Ishikawa (cell line): ENCODE data around the gene PLA2G4D.

Experiments used
- CEBPB ChIP-seq: IDR thresholded peaks from 2 replicates; pipeline ENCODE4 v1.6.1; 2012
- CREB1 ChIP-seq: IDR thresholded peaks from 2 replicates; pipeline ENCODE4 v1.6.1; 2012; ENCODE audit warnings: low read depth
- EGR1 ChIP-seq: IDR thresholded peaks from 2 replicates; pipeline ENCODE4 v1.6.1; 2012
- EP300 ChIP-seq: IDR thresholded peaks from 2 replicates; pipeline ENCODE4 v1.6.1; 2012; ENCODE audit warnings: borderline replicate concordance
- FOXM1 ChIP-seq: IDR thresholded peaks from 2 replicates; pipeline ENCODE4 v1.6.1; 2012; ENCODE audit warnings: low read depth, borderline replicate concordance
- MAX ChIP-seq: IDR thresholded peaks from 2 replicates; pipeline ENCODE4 v1.6.1; 2012
- NFIC ChIP-seq: IDR thresholded peaks from 2 replicates; pipeline ENCODE4 v1.6.1; 2012
- RAD21 ChIP-seq: IDR thresholded peaks from 2 replicates; pipeline ENCODE4 v1.6.1; 2012; ENCODE audit warnings: low read depth
- REST ChIP-seq: IDR thresholded peaks from 2 replicates; pipeline ENCODE4 v1.6.1; 2012; ENCODE audit warnings: low read depth, mild to moderate bottlenecking
- TAF1 ChIP-seq: IDR thresholded peaks from 2 replicates; pipeline ENCODE4 v1.6.1; 2012; ENCODE audit warnings: low read depth, mild to moderate bottlenecking
- TCF12 ChIP-seq: IDR thresholded peaks from 2 replicates; pipeline ENCODE4 v1.6.1; 2012; ENCODE audit warnings: low read depth
- TEAD4 ChIP-seq: IDR thresholded peaks from 2 replicates; pipeline ENCODE4 v1.6.1; 2012
- USF1 ChIP-seq: IDR thresholded peaks from 2 replicates; pipeline ENCODE4 v1.6.1; 2012
- YY1 ChIP-seq: IDR thresholded peaks from 2 replicates; pipeline ENCODE4 v1.6.1; 2012; ENCODE audit warnings: low read depth
- ZBTB7A ChIP-seq: IDR thresholded peaks from 2 replicates; pipeline ENCODE4 v1.6.1; 2012; ENCODE audit warnings: low read depth

PLA2G4D gene

GRCh38 chr15:42084465-42085235 lies 9.7 kb downstream of the PLA2G4D start:
- no peak for TF ChIP-seq USF1
- 0 out of 2 replicates have a peak, but pooled peaks have one; percentile 10 for TF ChIP-seq TEAD4
- peak; percentile 87 for TF ChIP-seq RAD21
- TF ChIP-seq CEBPB: no peak

DNA sequence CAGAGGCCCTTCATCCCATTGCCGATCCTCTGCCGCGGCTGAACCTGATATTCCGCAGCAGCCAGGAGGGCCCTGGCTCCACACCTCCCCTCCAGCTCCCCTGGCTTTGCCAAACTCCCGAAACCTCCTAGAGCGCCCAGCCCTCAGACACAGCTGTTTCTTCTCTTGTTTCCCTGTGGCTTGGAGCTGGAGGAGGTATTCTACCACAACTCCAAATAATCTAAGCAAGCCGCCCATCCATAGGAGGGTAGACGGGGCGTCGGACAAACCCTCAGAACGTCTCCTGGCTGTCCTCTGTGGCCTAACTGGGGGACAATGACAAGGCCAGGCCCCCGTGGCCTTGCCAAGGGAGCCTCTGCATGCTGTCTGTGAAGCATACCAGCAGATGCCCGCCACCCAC lies 10.4 kb downstream of the PLA2G4D start:
- TF ChIP-seq FOXM1: no peak
- no peak for TF ChIP-seq TCF12
- no peak for TF ChIP-seq EGR1
- no peak for TF ChIP-seq YY1
- TF ChIP-seq CREB1: no peak
- TF ChIP-seq ZBTB7A: no peak

DNA sequence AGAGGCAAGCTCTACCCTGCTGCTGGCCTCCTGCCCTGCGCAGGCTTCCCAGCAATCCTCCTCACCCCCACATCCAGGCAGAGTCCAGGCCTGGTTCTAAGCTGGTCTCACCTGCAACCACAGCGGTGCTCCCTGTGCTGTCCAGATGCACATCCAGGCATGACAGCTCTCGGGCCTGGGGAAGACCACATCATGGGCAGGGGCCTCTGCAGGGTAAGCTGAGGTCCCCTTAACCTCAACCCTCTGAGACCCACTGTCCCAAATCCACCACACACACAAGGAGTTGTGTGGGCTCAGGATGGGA lies 10.8 kb downstream of the PLA2G4D start:
- TF ChIP-seq EP300 (no peak), FOXM1 (no peak), NFIC (no peak), EGR1 (no peak), ZBTB7A (no peak), CEBPB (no peak), YY1 (no peak), TEAD4 (no peak)

GRCh38 chr15:42082823-42083604 lies 11.3 kb downstream of the PLA2G4D start:
- TF ChIP-seq MAX: no peak
- TF ChIP-seq CEBPB: no peak
- TF ChIP-seq EGR1: no peak
- no peak for TF ChIP-seq TEAD4
- TF ChIP-seq EP300: no peak
- TF ChIP-seq TAF1: no peak
- TF ChIP-seq REST: no peak
- TF ChIP-seq ZBTB7A: no peak
- no peak for TF ChIP-seq TCF12
- TF ChIP-seq RAD21: no peak
- TF ChIP-seq NFIC: no peak
- TF ChIP-seq YY1: no peak

DNA sequence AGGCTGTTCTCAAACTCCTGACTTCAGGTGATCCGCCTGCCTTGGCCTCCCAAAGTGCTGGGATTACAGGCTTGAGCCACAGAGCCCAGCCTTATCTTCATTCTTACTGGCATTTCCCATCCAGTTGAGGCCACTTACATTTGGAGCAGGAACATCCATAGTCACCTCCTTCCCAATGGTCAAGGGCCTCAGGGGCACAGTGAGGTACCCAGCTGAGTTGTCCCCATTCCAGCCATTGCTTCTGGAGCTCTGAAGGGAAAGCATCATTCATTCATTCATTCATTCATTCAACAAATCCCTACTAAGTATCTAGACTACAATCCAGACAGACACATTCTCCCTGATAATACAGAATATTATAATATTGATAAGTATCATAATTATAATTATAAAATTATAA lies 12.2 kb downstream of the PLA2G4D start:
- TF ChIP-seq YY1: no peak
- no peak for TF ChIP-seq CEBPB
- TF ChIP-seq TAF1: no peak
- TF ChIP-seq TEAD4: no peak

DNA sequence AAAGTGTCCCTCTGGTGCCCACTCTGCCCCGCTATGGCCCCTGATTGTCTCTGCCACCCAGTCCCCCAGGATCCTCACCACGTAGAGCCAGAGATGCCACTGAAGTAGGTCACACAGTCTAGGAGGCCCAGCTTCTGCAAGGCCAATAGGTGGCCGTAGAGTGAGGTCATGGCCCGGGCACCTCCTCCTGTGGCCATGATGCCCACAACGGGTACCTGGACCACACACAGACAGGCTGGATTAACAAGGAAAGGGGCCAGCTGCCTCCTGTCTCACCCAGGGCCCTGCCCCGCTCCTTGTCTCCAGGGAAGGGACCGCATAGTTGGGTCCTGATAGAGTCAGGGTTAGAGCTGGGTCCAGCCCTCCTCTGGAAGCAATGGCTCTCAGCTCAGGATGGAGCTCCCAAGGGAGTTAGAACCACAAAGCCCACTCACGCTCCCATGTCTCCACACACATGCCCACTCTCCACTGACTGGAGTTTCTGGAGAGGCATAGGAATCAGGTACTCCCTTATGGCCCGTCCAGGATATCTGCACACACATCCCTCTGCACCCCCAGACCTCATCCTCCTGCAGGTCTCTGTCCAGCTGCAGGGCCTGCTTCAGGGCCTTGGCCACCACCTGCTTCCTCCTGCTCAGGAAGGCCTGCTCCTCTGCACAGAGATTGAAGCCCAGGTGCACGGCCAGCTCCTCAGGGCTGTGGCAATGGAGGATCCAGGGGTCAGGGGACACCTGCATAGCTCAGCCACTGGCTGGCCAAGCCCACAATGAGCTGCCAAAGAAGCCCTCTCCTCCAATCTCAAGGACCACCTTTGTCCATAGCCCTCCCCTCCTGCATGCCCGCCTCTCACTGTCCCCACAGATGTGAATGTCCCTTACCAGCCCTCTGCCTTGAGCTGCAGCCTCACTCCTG lies 13.2 kb downstream of the PLA2G4D start:
- TF ChIP-seq ZBTB7A (no peak), USF1 (no peak), TCF12 (no peak), NFIC (no peak), CREB1 (no peak), FOXM1 (no peak), EGR1 (no peak), TEAD4 (no peak), TAF1 (no peak), REST (no peak), MAX (no peak), EP300 (no peak), YY1 (no peak), RAD21 (no peak), CEBPB (no peak)
